ENCODE data around the gene MAPK14. TPM values are rescaled to one million over a fixed set of nuclear protein-coding genes. Genes with fewer than 3 reads are reported as not detected.

Gene MAPK14
- total and polyA plus RNA-seq, 9 of the 15 experiments (the other 6 are each of a cell fraction or from before 2014, with no cell fraction given), result 8.8 to 62.7 (median 35.5) TPM

DNA sequence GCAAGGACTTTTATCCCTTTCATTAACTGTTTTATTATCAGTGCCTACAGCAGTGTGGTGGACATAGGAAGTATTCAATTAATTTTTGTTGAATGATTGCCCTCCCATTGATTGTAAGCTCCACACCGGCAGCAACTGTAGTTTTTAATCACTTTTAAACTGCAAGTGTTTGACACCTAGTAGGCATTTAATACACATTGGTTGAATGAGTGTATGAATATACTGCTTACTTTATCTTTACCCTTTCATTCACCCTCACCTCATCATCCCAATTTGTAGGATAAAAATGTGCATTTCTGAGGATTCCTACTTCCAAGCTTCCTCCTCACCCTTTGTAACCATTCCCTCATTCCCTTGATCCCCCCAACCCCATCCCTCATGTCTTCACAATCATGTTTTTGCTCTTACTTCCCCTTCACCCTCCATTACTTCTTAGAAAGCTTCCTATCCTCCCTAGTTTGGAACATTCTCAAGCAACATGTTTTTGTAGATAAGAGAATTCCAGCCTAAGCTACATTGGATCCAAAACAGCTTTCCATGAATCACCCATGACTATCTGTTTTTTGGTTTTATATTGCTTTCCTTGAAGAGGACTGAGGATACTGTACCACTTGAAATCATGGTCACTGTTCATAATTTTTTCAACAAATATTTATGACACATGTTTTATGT is 2.2 kb upstream of the MAPK14 start (continued):
- TF ChIP-seq ZNF146 (CRISPR knock-in tag; IDR thresholded peaks at IDR 0.05; ENCODE audit: unreplicated experiment) (no peak), DNMT1 (IDR thresholded peaks at IDR 0.05) (no peak), THRAP3 (IDR thresholded peaks at IDR 0.05; ENCODE audit: borderline replicate concordance) (no peak), ZNF766 (CRISPR knock-in tag; conservative IDR thresholded peaks at IDR 0.05) (peak; percentile 22; the same call in 1 of the 2 replicates), XRCC3 (IDR thresholded peaks at IDR 0.05) (no peak), MEF2A (IDR thresholded peaks at IDR 0.05; ENCODE audit: control insufficient read depth, low read depth, low read length) (no peak), NCOA6 (IDR thresholded peaks at IDR 0.05) (no peak; the same call in 1 of the 2 replicates), ZC3H4 (CRISPR knock-in tag; IDR thresholded peaks at IDR 0.05; ENCODE audit: borderline replicate concordance) (no peak), ZNF253 (CRISPR knock-in tag; conservative IDR thresholded peaks at IDR 0.05) (no peak), JUNB (CRISPR knock-in tag; conservative IDR thresholded peaks at IDR 0.05) (no peak), RBM34 (IDR thresholded peaks at IDR 0.05; ENCODE audit: borderline replicate concordance, insufficient read depth, low read length) (no peak)
- TF ChIP-seq, protein P1, sequence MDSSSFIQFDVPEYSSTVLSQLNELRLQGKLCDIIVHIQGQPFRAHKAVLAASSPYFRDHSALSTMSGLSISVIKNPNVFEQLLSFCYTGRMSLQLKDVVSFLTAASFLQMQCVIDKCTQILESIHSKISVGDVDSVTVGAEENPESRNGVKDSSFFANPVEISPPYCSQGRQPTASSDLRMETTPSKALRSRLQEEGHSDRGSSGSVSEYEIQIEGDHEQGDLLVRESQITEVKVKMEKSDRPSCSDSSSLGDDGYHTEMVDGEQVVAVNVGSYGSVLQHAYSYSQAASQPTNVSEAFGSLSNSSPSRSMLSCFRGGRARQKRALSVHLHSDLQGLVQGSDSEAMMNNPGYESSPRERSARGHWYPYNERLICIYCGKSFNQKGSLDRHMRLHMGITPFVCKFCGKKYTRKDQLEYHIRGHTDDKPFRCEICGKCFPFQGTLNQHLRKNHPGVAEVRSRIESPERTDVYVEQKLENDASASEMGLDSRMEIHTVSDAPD (CRISPR knock-in tag; IDR thresholded peaks at IDR 0.05), result no peak
- TF ChIP-seq, protein P2, sequence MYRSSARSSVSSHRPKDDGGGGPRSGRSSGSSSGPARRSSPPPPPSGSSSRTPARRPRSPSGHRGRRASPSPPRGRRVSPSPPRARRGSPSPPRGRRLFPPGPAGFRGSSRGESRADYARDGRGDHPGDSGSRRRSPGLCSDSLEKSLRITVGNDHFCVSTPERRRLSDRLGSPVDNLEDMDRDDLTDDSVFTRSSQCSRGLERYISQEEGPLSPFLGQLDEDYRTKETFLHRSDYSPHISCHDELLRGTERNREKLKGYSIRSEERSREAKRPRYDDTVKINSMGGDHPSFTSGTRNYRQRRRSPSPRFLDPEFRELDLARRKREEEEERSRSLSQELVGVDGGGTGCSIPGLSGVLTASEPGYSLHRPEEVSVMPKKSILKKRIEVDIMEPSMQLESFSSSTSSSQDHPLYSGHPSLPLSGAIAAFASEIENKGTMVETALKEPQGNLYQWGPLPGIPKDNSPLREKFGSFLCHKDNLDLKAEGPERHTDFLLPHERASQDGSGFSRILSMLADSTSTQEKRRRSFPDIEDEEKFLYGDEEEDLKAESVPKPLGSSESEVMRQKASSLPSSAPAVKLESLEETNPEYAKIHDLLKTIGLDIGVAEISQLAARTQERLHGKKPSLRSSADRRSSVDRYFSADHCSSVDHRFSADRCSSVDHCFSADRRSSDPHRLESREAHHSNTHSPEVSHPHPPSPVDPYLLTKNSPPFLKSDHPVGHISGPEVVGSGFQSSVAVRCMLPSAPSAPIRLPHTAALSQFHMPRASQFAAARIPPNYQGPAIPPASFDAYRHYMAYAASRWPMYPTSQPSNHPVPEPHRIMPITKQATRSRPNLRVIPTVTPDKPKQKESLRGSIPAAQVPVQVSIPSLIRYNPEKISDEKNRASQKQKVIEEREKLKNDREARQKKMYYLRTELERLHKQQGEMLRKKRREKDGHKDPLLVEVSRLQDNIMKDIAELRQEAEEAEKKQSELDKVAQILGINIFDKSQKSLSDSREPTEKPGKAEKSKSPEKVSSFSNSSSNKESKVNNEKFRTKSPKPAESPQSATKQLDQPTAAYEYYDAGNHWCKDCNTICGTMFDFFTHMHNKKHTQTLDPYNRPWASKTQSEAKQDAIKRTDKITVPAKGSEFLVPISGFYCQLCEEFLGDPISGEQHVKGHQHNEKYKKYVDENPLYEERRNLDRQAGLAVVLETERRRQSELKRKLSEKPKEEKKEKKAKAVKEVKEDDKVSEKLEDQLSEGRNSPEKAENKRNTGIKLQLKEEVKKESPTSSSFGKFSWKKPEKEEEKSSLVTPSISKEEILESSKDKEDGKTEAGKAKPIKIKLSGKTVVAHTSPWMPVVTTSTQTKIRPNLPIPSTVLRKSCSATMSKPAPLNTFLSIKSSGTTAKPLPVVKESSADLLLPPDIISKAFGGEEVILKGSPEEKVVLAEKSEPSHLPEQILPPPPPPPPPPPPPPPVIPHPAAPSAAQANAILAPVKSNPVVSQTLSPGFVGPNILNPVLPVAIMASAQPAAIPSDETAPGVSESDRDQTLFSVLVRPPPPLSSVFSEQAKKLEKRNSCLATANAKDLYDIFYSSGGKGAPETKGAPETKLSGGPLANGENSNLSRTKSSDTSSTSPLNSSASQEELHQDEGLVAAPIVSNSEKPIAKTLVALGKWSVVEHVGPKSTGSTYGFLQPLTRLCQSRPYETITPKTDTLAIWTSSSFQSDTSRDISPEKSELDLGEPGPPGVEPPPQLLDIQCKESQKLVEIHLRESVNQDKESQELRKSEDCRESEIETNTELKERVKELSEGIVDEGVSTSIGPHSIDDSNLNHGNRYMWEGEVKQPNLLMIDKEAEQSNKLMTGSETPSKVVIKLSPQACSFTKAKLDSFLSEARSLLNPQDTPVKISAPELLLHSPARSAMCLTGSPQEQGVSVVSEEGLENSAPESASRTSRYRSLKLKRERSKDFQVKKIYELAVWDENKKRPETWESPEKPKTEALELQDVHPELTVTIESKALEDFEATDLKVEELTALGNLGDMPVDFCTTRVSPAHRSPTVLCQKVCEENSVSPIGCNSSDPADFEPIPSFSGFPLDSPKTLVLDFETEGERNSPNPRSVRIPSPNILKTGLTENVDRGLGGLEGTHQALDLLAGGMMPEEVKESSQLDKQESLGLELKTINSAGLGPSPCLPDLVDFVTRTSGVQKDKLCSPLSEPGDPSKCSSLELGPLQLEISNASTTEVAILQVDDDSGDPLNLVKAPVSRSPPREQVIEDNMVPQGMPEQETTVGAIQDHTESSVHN (IDR thresholded peaks at IDR 0.05; ENCODE audit: borderline replicate concordance in 1 of 2, low read depth in 1 of 2), result peak in 1 of 2 experiments; percentile 48; a peak in 1 of 4 replicates
- TF ChIP-seq, protein P3, sequence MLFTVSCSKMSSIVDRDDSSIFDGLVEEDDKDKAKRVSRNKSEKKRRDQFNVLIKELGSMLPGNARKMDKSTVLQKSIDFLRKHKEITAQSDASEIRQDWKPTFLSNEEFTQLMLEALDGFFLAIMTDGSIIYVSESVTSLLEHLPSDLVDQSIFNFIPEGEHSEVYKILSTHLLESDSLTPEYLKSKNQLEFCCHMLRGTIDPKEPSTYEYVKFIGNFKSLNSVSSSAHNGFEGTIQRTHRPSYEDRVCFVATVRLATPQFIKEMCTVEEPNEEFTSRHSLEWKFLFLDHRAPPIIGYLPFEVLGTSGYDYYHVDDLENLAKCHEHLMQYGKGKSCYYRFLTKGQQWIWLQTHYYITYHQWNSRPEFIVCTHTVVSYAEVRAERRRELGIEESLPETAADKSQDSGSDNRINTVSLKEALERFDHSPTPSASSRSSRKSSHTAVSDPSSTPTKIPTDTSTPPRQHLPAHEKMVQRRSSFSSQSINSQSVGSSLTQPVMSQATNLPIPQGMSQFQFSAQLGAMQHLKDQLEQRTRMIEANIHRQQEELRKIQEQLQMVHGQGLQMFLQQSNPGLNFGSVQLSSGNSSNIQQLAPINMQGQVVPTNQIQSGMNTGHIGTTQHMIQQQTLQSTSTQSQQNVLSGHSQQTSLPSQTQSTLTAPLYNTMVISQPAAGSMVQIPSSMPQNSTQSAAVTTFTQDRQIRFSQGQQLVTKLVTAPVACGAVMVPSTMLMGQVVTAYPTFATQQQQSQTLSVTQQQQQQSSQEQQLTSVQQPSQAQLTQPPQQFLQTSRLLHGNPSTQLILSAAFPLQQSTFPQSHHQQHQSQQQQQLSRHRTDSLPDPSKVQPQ (CRISPR knock-in tag; IDR thresholded peaks at IDR 0.05; ENCODE audit: borderline replicate concordance), result no peak
